IPS-NIHi7 (cell line): ENCODE results near the gene ARMC8.

Experiments
- DNase-seq: peaks from one replicate; pipeline ENCODE4 v3.0.0; 2012; ENCODE audit warnings: mixed read lengths; ENCODE audit errors: extremely low spot score

Gene ARMC8

GRCh38 chr3:138308783-138309182 lies 121.7 kb downstream of the ARMC8 start:
- DNase-seq = no peak

GRCh38 chr3:138310494-138310893 lies 123.4 kb downstream of the ARMC8 start:
- no peak for DNase-seq

GRCh38 chr3:138314751-138315150 lies 127.7 kb downstream of the ARMC8 start:
- DNase-seq = no peak

- no peak for DNase-seq
These were observed 130.6 kb downstream of the ARMC8 start for GRCh38 chr3:138317687-138318086.

DNA sequence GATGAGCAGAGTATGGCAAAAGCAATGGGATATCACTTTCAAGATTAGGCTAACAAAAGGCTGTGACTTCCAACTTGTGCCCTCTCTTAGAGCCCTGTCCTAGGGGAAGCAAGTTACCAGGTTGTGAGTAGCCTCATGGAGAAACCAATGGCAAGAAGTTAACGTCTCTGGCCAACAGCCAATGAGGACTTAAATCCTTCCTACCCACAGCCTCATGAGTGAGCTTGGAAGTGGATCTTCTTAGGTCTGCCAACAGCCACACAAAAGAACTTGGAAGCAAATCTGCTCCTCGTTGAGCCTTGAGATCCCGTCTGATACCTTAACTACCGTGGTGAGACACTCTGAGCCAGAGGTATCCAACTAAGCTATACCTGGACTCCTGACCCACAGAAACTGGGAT lies 136.9 kb downstream of the ARMC8 start:
- DNase-seq = no peak

- DNase-seq = no peak
These were observed 138.9 kb downstream of the ARMC8 start for GRCh38 chr3:138325990-138326389.

- DNase-seq = no peak
These were observed 139.9 kb downstream of the ARMC8 start for GRCh38 chr3:138326866-138327595.

DNA sequence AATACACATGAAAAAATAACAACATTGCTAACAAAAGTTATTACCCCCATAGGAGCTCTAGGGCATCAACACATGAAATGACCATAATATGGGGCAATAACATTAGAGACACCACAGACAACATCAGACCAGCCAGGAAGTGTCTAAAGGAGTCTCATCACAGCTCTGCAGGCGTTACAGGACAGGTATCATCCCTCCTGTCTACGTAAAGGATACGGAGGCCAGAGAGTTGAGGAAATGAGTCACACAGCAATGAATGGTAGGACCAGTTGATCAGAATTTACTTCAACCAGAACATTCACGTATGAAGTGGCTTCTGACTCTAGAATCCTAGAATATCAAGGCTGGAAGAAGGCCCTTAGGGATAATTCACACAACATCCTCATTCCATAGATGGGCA lies 140.7 kb downstream of the ARMC8 start:
- DNase-seq = no peak

DNA sequence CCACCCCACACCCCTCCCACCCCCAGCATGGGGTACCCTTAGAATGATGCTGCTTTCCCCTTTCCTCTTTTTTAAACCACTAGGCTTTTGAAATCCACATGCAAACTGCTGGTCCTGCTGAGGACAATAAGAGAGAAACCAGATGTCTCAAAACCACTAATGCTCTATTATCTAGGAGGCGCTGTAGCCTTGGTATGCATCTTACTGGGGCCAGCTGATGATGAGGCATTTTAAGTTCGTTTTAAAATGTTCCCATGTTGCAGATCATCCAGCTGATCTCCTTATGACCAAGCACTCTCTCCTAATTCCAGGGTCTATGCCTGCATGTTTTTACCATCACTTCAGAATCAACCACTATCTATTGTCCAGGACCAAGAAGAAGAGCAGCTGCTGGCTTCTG lies 141.2 kb downstream of the ARMC8 start:
- DNase-seq = no peak

- DNase-seq = peak; percentile 99
These were observed 142.3 kb downstream of the ARMC8 start, which contains the start of gene NME9 for GRCh38 chr3:138329127-138329983. Gene NME9, minus strand, starts transcription at chr3:138329851. Its CDS starts 516 bp downstream, at chr3:138329335.

DNA sequence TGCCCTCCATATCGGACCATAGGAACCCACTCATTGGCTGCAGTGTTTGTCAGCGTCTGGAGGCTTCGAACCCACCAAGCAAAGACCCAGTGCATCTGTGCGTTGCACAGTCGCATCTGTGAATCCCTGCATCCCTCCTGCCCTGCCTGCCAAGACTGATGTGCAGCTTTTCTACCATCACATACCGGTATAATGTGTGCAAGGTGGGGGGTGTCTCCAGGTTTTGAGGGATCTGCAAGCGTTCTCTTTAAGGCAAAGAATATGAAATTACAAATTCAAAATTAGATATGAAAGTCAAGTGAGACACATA lies 142.8 kb downstream of the ARMC8 start:
- no peak for DNase-seq

DNA sequence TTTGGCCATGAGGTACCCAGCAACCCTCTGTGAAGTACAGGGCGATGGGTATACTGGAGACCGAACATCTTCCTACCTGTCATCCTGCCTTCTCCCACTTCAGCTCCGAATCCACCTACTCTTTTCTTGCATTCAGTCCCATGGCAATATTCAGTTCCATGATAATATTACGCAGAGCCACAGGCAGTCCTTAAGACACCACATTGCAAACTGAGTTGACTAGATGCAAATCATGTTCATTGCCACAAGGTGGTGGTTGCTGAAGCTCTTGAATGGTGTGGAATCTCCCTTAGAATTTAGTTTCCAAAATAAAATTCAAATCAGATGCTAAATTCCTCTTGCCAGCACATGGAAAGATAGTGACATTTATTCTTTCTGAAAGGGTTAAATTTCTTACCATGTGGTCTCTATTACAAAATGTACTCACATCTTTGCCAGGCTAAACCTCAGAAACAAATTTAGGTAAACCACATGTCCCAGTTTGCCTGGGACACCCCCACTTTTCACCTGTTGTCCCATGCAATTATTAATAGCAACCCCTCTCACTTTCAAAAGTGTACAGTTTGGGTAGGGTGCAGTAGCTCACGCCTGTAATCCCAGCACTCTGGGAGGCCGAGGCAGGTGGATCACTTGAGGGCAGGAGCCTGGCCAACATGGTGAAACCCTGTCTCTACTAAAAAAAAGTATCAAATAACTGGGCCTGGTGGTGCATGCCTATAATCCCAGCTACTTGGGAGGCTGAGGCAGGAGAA lies 144.2 kb downstream of the ARMC8 start:
- DNase-seq = no peak

GRCh38 chr3:138332472-138333073 lies 145.5 kb downstream of the ARMC8 start:
- peak; percentile 24 for DNase-seq

- DNase-seq = no peak
These were observed 147.5 kb downstream of the ARMC8 start for GRCh38 chr3:138334608-138335007.

DNA sequence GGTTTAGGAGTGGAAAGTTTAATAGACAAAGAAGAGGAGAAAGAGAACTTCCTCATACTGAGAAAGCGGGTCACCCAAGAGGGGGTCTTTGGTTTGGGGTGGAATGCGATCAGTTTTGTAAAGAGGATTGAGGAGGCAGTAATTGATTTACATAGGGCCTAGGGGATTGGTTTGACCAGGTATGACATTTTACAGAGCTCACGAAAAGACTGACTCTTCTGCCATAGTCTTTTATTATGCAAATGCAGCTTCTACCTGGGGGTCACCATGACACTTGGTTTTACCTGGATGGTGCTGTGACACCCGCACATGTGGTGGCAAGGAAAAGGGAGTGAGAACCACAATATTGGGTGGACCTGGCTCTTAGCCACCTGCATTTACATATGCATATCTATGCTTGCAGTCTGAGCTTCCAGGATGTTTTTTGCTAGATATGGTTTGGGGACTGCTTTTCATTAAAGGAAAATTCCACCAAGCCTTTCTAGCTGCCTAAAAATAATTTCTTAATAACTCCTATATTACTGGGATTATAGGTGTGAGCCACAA lies 149.4 kb downstream of the ARMC8 start:
- no peak for DNase-seq

DNA sequence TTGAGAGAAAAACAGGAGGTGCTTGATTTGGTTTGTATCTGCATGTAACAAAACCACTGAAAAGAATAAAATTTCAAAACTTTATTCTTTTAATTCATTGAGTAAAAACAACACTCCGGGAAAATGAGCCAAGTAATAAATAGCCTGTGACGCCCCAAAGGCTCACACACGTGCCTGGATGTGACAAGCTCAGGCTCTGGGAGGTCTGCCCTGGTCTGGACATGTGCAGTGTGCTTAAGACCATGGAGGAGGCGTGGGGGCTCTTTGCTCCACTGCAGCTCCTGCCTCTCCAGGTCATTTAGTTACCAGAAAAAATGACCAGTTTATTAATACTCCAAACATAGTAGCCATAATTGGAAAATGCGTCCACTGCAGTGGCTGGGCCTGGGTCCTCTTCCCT lies 151.1 kb downstream of the ARMC8 start:
- no peak for DNase-seq

- no peak for DNase-seq
These were observed 151.7 kb downstream of the ARMC8 start for GRCh38 chr3:138338811-138339210.

- DNase-seq = no peak
These were observed 153.4 kb downstream of the ARMC8 start for GRCh38 chr3:138340511-138340910.

GRCh38 chr3:138344754-138345153 lies 157.7 kb downstream of the ARMC8 start:
- DNase-seq = no peak
